ENCODE data around the gene FBN3.

FBN3 gene

GRCh38 chr19:8129061-8129618 lies 20.3 kb downstream of the FBN3 start:
- DNase-seq (ENCODE audit: low read depth), result no peak

DNA sequence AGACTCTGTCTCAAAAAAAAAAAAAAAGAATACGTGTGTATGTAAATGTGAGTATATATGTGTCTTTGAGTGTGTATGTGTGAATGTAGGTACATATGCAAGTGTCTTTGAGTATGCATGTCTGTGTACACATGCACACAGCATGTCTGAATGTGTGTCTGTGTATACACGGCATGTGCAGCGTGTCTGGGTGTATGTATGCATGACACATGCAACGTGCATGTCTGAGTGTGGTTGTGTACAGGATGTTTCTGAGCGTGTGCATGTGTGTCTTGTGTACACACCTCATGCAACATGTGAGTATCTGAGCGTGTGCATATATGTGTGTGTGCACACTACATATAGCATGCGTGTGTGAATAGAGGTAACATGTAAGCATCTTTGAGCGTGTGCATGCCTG lies 20.8 kb downstream of the FBN3 start:
- H3K4me3 ChIP-seq (ENCODE audit: low read length), result no peak overlapping the region
- no peak for TF ChIP-seq CTCF (conservative IDR thresholded peaks at IDR 0.05; ENCODE audit: low read length)
- no peak for DNase-seq (ENCODE audit: low read depth)

More at GRCh38 chr19:8129061-8129618, 20.3 kb downstream of the FBN3 start:
- H3K4me3 ChIP-seq (ENCODE audit: low read length), result no peak overlapping the region
- TF ChIP-seq CTCF (conservative IDR thresholded peaks at IDR 0.05; ENCODE audit: low read length), result no peak

DNA sequence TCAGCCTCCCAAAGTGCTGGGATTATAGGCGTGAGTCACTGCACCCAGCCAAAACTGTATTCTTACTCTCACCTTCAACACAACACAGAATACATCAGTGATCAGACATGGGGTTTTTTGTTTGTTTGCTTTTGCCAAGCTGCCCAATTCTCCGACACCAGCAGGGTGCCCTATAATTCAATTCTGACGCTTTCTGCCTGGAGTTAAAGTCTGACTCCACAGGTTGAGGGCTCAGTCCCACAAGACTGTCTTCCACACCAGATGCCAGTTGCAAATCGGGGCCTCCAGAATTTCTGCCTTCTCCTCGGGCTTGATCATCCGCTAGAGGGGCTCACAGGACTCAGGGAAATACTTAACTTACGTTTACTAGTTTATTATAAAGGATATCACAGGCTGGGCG lies 22.1 kb downstream of the FBN3 start:
- no peak for DNase-seq (ENCODE audit: low read depth)
- TF ChIP-seq CTCF (conservative IDR thresholded peaks at IDR 0.05; ENCODE audit: low read length), result no peak
- no peak overlapping the region for H3K4me3 ChIP-seq (ENCODE audit: low read length)

- DNase-seq (ENCODE audit: low read depth), result no peak
- no peak for TF ChIP-seq CTCF (conservative IDR thresholded peaks at IDR 0.05; ENCODE audit: low read length)
- no peak overlapping the region for H3K4me3 ChIP-seq (ENCODE audit: low read length)
Observed at GRCh38 chr19:8126511-8126910, 22.9 kb downstream of the FBN3 start.

DNA sequence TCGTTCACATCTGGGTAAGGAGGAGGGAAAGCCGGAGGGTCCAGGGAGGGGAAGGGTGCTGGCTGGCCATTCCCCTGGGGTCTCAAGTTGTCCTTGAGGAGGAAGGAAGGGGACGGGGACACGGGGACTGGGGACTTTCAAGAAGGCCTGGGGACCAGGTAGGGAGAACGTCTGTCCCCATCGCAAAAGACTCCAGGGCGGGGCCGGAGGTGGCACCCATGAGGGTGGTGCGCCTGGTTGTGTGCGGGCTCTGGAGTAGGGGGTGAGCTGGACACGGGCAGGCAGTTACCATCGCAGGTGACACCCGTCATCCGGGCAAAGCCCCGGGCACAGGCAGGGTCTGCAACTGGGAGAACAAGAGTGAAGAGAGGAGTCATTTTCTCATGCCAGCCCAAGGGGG lies 23.4 kb downstream of the FBN3 start:
- DNase-seq (ENCODE audit: low read depth), result no peak
- H3K4me3 ChIP-seq (ENCODE audit: low read length), result no peak overlapping the region

DNA sequence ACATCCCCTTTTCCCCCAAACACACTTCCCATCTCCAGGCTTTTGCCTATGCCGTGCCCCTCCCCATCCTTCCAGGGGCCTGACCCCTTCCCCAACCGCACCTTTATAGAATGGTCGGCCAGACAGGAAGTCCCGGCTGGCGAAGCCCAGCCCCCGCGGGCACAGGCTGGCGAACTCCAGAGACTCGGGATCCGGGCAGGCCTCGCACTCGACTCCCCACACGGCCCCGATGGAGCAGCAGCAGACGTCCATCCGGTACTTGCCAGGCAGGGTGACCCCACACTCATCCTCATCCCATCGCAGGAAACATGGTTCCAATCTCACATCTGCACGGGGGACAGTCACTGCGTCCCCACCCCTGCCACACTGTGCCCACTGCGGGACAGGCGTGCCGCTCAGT lies 25.7 kb downstream of the FBN3 start:
- TF ChIP-seq CTCF (conservative IDR thresholded peaks at IDR 0.05; ENCODE audit: low read length), result no peak
- no peak overlapping the region for H3K4me3 ChIP-seq (ENCODE audit: low read length)
- DNase-seq (ENCODE audit: low read depth), result no peak

More for the DNA sequence above, 23.4 kb downstream of the FBN3 start:
- no peak for TF ChIP-seq CTCF (conservative IDR thresholded peaks at IDR 0.05; ENCODE audit: low read length)

GRCh38 chr19:8120636-8121480 lies 28.5 kb downstream of the FBN3 start:
- no peak for TF ChIP-seq CTCF (conservative IDR thresholded peaks at IDR 0.05; ENCODE audit: low read length)
- no peak for DNase-seq (ENCODE audit: low read depth)

More at GRCh38 chr19:8120636-8121480, 28.5 kb downstream of the FBN3 start:
- H3K4me3 ChIP-seq (ENCODE audit: low read length), result no peak overlapping the region

Data from AG10803 (cell line).